NCI-H146 (cell line): Measurements from ENCODE around the gene RINT1.
A peak's percentile ranks its signal among the peaks of the same experiment; 100 is the strongest.
"Not testable (repeated sequence)": the region's sequence is repeated elsewhere in the genome, so short reads cannot be mapped to it uniquely, and the experiment has no call there.

Source experiments
- DNase-seq: peaks from one replicate; lab custom pipeline; 2025; lab: John Stamatoyannopoulos, UW

Gene RINT1

DNA sequence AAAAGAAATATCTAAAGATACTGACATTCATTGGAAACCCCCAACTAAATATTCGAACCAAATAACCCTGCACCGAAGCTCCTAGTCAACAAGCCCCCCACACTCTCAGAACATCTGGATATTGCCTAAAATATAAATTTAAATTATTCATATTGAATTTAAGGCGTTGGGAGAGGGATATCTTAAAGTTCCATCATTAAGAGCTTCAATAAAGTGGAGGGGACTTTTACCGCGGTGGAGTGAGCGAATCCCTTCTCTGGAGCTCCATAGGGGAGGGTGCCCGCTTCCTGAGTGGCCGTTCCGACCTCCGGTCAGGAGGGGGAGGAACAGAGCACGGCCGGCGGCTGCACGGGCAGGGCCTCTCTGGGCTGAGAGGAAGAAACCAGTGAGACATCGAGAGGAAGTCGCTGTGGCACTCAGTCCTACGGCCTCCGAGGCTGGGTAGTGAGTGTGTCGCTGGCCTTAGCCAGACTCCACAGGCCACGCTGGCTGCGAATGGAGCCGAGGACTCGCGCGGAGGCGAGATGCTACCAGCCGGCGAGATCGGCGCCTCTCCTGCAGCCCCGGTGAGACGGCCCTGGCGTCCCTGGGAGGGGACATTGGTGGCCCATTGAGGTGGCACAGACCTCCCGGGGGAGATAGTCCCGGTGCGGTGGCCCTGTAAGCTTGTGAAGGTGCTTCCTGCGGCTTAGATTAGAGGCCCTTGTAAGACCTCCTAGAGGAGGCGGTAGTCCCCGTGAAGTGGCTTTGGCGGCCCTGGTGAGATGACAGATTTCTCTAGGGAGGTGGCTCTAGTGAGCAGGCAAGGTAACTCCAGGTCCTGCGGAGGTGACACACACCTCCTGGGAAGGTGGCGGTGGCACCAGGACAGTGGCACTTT is at the start of gene RINT1:
Gene RINT1, plus strand, starts transcription at position 410 of the 880 bp plus-strand sequence. Its CDS starts 115 bp downstream, at position 525.
- peak; percentile 94 for DNase-seq

DNA sequence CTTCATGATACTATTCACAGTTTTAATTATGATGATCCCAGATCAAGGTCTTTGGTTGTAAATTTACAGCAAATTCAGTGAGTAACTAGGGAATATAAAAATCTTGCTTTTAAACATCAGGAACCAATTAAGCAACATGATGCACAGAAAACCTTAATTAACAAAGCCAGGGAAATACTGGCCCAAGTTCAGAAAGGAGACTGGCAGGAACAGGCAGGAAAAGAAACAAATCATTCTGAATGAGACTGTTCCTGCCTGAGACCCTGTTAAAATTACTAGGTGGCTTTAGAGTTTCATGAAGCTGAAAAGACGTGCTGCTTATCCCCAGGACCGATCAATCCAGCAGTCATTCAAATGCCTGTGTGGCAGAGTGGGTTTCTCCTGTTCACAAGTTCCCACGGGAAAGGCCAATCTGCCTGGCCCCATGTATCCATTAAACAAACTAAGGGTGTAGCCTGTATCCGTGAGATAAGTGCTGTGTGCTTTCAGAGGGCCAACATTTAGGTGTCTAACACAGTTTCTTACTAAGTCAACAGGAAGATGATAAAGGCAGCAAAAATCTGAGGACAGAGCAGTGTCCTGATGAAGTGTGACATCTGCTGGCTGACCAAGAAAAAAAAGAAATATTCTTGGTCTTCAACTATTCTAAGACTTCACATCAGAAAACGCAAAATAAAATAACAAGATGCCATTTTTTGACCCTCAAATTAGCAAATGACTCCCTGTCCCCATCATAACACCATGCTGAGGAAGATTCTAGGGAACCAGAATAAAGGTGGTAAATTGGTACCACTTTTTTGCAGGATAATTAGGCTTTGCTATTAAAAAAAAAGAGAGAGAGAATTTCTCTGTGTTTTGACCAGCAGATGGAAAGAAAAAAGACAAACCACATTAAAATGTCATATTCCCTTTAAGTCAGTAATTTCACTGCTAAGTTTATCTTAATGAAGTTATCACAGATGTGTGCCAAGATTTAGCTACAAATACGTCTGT is 44.1 kb upstream of the RINT1 start:
- DNase-seq, result peak; percentile 7

DNA sequence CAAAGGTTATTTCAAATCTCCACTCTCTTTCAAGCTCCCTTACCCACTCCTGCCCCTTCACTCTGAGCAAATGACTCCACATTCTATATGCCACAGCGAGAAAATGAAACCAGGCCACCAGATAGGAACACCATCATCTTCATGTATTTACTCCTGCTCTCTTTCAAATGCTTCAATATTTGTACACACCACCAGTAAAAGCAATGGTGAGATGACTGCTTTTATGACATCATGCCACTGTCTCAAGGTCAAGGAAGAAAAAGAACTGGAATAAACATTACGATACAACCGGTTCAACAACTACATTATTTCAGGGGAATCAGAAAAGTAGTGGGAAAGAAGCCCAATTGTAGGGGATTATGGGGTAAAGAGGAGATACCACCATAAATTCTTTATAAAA is 42.6 kb upstream of the RINT1 start:
- no peak for DNase-seq

DNA sequence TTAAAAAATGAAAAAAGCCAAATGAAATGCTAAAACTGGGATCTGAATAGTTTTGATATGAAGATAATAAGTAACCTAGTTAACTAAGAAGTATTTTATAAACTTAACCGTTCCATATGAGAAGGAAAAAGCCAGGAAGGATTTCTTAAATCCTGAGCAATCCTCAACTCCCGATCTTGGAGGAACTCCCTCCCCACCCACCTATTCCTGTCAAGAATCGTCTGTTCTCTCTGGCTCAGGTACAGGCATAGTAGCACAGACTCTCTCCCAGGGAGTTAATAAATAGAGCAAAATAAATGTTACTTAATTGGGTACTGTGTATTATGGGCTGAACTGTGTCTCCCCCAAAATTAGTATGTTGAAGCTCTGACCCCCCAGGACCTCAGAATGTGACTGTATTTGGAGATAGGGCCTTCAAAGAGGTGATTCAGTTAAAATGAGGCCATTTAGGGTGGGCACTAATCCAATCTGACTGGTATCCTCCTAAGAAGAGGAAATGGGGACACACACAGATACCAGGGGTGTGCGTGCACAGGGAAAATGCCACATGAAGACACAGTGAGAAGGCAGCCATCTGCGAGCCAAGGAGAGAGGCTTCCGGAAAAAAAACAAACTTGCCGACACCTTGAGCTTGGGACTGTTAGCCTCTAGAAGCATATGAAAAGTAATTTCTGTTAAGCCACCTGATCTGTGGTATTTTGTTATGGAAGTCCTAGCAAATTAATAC is 38.6 kb upstream of the RINT1 start:
- DNase-seq, result no peak

DNA sequence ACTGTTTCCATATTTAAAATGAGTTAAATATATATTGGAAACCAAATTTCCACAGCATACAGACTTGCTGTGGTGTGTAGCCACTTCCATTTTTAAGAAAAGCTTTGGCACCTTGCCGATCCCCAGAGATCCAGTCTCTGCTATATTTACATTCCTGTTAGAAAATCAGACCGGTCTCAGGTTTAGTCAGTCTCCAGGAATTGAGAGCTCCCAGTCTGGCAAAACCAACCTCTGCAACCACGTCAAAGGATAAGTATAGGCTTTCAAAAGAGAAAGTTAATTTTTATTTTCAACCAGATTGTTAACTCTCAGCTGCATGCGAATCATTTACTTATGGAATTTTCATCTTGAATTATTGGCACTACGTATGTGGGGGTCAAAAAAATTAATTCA is 38.1 kb upstream of the RINT1 start:
- no peak for DNase-seq

DNA sequence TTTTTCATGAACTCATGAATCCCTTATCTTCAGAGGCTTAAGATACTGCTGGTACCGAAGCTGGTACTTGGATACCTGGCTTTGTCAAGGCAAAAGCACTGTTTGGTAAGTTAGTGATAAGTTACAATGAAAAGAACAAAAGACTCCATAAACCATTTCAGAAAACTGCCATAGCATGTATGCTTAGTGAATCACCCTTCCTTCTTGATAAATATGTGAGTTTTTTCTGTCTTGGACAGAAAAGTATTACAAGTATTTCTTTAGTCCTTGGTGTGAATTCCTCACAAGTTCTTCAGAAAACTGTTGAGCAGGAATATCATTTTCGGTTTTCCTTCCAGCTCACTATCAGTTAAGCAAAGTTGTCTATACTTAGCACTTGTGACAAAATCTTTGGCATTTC is 35.5 kb upstream of the RINT1 start:
- DNase-seq, result no peak

DNA sequence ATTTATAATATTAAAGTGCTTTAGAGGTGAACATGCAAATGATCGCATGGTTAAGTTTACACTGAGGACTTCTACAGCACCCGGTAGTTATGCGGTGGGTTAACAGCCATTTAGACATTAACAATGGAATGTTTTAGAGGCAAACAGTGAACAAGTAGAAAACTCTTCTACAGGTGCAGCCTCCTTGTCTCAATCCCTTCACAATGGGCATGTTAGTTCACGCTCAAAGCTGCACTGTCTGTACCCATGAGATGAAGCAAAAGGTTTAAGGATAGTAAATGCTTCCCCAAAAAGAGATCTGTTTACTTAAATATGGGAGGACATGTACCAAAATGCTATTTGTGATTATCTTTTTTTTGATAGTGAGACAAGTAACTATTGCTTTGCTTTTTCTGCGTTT is 35.0 kb upstream of the RINT1 start:
- no peak for DNase-seq

DNA sequence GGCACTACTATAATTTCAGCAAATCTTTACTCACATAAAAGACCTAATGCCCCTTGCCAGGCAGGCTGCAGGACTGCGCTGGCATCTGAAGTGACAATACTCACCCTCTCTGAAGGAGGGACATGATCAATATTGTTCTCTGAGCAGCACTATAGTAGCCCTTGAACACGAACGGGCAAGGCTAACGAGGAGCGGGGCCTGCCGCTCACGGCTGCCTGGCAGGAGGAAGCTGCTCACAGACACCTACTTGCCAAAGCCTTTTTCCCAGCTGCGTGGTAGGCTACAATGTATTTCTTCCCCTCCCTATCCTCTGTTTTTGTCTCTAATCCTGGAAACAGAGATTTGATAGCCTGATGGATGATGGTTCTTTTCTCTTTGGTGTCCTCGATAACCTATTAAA is 29.8 kb upstream of the RINT1 start:
- no peak for DNase-seq

DNA sequence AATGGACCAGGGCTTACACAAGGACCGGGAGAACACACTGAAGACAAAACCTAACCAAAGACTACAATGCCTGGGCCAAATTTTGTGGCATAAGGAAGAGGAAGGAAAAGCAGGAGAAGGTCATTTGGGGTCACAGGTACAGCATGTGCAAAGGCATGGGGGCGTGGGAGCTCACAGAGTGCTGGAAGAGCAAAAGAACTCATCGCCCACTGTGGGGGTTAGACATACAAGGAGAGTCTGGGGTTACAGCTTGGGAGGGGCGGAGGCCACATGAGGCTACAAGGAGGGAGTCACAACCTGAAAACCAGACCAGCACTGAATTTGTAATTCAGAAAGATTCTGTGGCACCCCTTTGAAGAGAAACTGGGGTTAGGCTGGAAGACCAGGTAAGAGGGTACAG is 19.6 kb upstream of the RINT1 start:
- DNase-seq, result no peak

DNA sequence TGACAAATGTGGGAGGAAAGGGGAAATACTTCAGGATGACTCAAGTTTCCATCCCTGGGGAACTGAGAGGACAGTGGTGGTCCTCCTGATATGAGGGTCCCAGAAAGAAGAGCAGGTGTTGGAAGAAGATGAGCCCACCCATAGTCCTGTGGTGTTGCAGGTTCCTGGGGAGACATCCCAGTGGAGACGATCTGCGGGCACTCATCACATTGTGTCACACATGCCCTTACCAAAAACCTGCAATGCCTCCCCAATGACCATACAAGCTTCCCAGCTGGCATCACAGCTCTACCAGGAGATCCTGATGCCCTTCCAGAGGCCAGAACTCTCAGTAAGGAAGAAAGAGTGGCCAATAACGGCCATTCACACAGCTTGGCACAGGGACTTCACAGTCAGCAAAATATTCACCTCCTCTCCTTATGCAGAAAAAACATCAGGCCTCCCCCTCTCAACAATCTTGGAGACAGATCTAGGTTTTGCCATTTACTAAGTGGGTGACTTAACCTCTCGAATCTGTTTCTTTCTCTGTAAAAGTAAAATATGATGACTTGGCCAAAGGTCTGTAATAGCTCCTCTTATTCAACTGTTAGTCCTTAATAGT is 19.0 kb upstream of the RINT1 start:
- no peak for DNase-seq

DNA sequence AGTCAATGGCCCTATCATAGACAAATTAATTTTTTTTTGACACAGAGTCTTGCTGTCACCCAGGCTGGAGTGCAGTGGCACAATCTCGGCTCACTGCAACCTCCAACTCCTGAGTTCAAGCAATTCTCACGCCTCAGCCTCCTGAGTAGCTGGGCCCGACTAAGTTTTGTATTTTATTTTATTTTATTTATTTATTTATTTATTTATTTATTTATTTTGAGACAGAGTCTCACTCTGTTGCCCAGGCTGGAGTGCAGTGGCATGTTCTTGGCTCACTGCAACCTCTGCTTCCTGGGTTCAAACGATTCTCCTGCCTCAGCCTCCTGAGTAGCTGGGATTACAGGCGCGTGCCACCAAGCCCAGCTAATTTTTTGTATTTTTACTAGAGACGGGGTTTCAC is 16.4 kb upstream of the RINT1 start:
- not testable (repeated sequence) for DNase-seq

DNA sequence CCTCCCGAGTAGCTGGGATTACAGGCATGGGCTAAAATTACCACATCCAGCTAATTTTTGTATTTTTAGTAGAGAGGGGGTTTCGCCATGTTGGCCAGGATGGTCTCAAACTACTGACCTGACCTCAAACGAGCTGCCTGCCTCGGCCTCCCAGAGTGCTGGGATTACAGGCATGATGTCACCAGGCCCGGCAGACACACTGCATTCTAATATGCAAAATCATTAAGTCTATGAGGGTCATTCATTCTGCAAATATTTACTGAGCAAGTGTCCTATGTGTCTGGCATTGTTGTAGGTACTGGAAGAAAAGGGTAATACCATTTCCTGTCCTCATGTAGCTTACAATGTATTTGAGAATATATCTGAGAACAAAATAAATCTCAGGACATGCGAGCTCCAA is 12.6 kb upstream of the RINT1 start:
- no peak for DNase-seq

DNA sequence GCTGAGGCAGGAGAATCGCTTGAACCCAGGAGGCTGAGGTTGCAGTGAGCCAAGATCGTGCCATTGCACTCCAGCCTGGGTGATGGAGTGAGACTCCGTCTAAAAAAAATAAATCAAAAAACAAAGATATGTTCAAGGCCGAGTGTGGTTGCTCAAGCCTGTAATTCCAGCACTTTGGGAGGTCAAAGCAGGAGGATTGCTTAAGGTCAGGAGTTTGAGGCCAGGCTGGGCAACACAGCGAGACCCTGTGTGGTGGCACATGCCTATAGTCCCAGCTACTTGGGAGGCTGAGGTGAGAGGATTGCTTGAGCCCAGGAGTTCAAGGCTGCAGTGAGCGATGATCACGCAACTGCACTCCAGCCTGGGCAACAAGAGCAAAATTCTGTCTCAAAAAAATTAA is 11.4 kb upstream of the RINT1 start:
- not testable (repeated sequence) for DNase-seq

DNA sequence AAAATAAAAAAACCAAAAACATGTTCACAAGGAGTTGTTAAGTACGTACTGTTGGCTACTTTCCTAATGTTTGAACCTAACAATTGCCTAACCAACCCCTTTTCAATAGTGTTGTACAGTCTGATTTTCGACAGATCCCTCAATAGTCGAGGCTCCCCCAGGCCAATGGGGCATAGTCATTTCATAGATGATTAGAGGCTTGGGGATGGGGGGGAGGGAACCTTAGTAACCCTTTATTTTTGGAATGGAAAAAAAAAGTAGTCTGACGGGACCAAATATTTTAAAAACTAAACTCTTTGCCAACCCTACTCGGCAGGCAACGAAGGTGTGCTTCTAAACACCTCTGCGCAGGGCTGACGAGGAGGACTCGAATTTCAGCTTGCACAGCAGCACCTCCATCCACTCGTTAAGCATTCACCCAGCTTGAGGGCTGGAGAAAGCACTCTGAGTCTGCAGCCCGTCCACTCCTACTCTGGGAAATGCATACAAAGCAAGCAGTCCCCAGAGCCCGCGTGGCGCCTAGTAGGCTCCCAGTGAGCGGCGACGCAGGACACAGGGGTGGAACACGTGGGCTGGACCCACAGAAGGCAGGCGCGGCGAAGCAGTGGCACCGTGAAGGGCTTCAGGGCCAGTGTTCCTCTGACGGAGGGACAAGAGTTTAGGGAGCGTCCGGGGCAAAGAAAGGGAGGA is 10.8 kb upstream of the RINT1 start:
- DNase-seq, result peak; percentile 76

DNA sequence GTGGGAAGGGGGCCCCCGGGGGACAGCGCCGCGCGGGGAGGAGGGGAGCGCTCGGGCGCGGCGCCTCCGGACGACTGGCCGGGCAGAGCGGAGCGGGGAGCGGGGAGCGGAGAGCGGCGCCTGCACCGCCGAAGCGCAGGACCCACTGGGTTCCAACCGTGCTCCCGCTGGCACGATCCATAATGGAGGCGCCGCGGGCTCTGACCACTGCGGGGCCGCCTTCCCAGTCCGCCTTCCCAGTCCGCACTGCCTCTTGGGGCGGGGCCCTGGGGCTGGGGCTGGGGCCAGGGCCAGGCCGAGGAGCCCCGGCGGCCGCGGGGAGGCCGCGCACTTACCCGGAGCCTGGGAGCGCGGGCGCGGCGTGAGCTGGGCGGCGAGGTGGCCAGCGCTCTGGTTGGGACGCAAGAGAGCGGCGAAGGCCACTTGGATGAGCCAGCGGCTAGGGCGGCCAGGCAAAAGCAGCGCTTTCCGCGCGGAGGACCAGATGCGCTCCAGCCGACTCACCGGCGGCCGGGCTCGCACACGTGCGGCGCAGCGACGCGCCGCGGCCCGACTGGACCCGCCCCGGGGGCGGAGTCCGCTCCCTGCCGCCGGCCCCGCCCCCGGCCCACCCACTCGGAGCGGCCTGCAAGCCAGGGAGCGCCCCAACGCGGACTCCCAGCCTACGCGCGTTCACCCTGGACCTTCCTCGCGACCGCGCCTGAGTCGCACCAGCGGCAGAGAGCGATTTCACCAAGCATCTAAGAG is 10.1 kb upstream of the RINT1 start, which contains the start of gene PUS7:
Gene PUS7, minus strand, starts transcription at position 555 of the 747 bp plus-strand sequence. CDS start 13,759 bp downstream, outside the sequence.
- peak; percentile 90 for DNase-seq

DNA sequence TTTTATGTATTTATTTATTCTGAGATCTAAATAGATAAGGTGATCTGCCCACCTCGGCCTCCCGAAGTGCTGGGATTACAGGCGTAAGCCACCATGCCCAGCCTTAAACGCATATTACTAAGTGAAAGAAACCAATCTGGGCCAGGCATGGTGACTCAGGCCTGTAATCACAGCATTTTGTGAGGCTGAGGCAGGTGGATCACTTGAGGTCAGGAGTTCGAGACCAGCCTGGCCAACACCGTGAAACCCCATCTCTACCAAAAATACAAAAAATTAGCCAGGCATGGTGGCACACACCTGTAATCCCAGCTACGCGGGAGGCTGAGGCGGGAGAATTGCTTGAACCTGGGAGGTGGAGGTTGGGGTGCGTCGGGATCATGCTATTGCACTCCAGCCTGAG is 7.6 kb upstream of the RINT1 start:
- DNase-seq, result not testable (repeated sequence)

DNA sequence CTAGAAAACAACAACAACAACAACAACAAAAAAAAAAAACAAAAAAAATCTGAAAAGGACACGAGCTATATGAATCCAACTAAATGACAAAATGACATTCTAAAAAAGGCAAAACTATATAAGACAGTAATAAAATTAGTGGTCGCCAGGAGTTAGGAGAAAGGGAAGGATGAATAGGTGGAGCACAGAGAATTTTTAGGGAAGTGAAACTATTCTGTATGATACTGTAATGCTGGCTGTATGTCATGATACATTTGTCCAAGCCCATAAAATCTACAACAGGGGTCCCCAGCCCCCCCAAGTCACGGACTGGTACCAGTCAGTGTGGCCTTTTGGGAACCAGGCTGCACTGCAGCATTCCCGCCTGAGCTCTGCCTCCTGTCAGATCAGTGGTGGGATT is 7.2 kb upstream of the RINT1 start:
- no peak for DNase-seq

DNA sequence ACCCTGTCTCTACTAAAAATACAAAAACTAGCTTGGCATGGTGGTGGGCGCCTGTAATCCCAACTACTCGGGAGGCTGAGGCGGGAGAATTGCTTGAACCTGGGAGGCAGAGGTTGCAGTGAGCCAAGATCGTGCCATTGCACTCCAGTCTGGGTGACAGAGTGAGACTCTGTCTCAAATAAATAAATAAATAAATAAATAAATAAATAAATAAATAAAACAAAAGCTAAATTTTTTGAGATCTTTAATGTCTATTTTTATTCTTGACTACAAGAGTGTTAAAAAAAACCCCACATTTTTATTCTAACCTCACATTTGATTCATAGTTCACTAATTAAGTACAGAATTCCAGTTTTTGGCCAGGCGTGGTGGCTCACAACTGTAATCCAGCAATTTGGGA is 4.3 kb upstream of the RINT1 start:
- not testable (repeated sequence) for DNase-seq

DNA sequence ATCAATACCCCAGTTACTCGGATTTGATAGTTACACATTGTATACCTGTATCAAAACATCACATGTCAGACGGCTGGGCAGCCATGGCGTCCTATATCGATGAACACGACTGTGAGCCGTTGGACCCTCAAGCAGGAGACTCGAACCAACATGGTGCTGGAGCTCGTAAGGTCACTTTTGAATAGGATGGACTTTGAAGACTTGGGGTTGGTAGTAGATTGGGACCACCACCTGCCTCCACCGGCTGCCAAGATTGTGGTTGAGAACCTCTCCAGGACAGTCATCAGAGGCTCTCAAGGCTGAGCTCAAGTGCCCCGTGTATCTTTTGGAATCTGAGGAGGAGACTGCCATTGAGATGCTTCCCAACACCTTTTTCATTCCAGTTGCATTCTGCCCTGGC is 1.9 kb upstream of the RINT1 start:
- DNase-seq, result no peak

DNA sequence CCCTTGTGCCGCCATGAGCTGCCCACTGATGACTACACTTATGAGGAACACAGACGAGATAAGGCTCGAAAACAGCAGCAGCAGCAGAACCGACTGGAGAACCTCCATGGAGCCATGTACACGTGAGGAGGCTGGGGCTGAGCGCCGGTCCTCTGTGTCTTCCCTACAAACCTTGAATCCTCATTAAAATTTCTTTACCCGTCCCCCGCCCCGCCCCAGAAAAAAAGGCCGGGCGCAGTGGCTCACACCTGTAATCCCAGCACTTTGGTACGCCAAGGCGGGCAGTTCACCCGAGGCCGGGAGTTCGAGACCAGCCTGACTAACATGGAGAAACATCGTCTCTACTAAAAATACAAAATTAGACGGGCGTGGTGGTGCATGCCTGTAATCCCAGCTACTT is 1.5 kb upstream of the RINT1 start:
- no peak for DNase-seq
